Hypothalamus (tissue), 51 donors: Measurements from ENCODE around the gene HIVEP3.

ENCODE experiments used
- DNase-seq, 51 donors: peaks; one replicate each; lab custom pipeline; 2025; lab: John Stamatoyannopoulos, UW

HIVEP3 gene

DNA sequence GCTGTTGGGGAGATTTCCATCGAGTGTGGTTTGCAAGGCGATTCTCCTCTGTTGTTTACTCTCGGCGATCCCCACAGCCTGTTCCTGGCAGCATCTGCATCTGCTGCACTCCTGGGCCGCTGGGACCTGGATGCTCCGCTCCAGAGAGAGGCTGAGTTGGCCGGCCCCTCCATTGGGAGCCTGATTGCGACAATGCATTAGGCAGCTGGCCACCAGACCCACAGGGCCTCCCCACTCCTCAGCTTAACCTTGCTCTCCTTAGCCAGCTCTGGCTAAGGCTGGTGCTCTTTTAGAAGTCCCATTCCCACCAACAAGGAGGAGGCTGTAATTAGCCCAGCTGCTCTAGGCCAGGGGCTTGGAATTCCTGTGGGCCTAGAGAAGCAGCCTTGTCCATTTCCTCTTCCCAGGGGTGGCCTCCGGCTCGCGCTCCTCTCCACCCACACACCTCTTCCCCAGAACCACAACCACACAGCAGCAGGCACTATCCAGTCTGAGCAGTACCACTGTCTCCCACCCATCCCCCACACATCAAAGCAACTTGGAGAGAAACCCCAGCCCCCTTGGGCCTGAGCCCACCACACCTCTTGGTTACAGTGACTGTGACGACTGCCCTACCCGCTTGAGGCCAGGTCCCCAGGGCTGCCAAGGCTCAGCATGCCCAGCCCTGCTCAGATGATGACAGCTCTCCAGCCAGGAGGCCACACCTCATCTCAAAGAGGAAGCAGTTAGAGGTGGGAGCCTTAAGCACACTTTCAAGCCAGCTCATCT is 240.4 kb downstream of the HIVEP3 start:
- no peak for DNase-seq

- no peak for DNase-seq
Observed at GRCh38 chr1:41677620-41678019, 241.1 kb downstream of the HIVEP3 start.

- no peak for DNase-seq
Observed at GRCh38 chr1:41675401-41675800, 243.3 kb downstream of the HIVEP3 start.

- DNase-seq = no peak
Observed at GRCh38 chr1:41674522-41674921, 244.2 kb downstream of the HIVEP3 start.

DNA sequence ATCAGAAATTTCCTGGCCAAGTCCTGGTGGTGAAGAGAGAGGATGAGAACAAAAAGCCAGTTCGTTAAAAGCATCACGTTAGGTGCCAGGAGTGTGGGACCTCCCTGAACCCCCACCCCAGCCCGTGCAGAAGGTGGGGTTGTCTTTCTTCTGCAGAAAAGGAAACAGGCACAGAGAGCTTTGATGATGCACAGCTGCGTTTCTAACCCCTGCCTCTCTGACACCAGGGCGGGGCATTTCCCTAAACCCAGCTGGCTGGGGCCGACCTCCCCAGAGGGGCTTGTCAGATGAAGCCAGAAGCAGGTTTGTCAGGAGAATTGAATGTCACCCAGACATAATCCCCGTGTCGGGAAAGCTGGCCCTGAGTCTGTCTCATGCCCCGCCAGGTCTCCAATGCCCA is 244.9 kb downstream of the HIVEP3 start:
- DNase-seq = no peak

DNA sequence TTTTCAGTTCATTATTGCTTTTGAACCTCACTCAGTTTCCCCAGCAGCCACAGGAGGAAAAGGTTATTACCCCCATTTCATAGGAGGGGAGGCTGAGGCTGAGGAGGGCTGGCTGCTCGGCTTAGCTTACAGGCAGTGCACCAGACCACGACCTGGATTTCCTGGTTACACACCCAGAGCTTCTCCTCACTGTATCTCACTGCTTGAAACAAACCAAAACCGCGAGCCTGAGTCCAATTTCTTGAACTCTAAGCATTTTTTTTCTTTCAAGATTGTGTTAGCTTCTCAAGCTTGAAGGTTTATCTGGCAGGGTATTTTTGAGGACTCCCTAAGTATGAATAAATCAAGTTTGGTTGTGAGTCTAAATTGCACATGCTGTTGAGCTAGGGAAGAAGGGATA is 245.3 kb downstream of the HIVEP3 start:
- no peak for DNase-seq

- no peak for DNase-seq
Observed at GRCh38 chr1:41672641-41673361, 245.9 kb downstream of the HIVEP3 start.

- DNase-seq = no peak
Observed at GRCh38 chr1:41672173-41672572, 246.5 kb downstream of the HIVEP3 start.

DNA sequence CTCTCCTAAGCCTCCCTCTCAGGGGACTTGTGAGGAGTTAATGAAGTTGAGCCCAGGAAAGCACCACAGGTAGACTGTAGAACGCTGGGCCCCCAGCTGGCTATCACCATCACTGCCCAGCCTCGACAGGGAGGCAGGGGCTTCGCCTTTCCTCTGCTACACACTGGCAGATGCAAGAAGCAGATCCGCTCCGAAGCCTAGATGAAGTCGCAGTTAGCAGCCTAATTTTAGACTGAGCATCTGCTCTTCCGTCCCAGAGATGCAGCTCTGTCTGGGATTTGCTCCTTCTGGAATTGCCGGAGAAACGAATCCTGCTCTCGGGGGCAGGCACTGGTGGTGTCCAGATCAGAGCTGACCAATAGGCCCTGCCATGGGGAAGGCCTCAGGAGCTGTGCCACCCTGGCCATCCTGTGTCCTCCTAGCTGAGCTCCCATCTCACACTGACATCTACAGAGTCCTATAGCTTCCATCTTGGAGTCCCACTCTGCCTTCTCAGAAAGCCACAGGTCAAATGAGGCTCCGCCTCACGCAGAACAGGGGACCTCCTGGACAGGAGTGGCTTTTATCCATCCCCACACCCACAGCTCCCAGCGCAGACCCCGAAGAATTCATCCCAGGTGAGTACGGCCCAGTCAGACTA is 247.5 kb downstream of the HIVEP3 start:
- peak in 1 of 51 donors; percentile 34 for DNase-seq

GRCh38 chr1:41670217-41670957 is 248.3 kb downstream of the HIVEP3 start:
- DNase-seq = peak in 1 of 51 donors; percentile 51

DNA sequence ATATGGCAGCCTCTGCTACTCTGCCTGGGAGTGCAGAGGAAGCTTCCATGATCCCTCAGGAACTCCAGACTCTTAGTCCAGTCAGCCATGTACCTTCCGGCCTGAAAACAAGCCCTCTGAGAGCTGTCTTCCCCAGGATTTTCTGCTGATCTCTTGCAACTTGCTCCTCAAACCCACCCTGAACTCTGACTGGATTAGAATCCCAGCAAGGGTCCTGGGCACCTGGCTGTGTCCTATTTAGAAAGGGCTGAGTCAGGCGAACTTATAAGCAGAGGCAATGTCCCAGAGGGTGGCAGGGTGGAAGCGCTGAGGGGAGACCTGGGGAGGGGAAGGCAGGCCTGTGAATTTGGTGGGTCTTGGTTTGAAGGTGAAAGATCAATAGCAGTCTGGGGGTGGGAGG is 249.8 kb downstream of the HIVEP3 start:
- no peak for DNase-seq

- DNase-seq = no peak
Observed at GRCh38 chr1:41668054-41668660, 250.6 kb downstream of the HIVEP3 start.

DNA sequence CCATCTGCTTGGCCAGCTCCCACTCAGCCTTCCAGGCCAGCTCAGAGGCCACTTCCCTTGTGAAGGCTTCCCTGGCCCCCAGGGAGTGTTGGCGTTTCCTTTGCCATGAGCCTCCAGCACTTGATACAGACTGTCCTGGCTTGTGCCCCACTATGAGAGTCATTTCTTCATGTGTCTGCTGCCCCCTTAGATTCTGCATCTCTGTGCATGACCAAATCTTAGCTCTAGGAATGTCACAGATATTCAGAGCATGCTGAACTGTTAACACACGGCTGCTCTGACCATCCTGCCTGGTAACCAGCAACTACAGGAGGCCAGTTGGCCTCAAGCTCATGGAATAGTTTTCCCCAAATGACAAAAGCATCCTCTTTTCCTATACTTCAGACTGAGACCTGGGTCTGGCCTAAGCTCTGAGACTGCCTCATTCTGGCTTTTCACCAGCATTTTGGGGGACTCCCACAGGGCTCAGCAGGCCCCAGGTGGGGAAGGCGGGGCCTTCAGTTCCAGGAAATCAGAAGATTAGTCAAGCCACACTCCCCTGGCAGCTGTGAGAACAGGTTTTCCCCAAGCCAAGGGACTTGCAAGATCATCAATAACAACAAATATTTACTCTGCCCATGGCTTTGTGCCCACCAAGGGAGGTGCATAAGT is 251.6 kb downstream of the HIVEP3 start:
- no peak for DNase-seq

DNA sequence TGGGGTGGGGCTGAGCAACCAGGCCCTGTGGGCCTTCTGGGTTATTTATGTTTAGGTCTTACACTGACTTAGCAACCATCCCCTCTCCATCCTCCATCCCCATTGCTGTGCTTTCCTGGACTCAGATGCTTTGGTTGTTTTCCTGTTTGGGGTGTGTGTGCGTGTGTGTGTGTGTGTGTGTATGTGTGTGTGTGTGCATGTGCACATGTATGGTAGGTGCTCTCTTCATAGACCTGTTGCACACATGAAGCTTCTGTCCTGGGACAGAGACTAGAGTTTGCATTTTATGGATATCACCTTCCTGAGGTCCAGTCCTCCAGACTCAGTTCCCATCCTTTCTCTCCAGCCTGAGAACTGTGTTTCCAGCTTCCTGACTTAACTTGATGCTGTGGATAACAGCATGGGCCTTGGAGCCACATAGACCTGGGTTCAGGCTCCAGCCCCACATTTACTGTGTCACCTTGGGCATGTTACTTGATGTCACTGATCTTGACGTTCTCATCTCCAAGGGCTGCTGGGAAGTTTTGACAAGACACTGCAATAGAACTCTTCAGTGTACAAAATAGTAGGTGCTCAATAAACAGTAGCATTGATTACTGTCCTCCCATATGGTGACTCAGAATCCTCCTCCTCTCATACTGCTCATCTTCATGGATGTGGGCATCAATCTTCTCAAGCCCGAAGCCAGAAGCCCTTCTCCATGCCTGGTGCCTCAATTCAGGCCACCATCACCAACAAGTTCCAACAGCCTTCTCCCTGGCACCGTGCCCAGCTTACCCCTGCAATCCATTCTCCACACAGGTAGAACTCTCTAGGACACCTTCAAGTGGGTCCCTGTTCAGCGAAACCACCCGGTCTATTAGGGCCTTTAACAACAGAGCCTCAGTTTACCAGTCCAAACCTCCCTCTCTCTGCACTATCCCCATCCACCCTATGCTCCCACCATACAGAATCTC is 252.5 kb downstream of the HIVEP3 start:
- DNase-seq = no peak

- no peak for DNase-seq
Observed at GRCh38 chr1:41664861-41665640, 253.7 kb downstream of the HIVEP3 start.

- DNase-seq = no peak
Observed at GRCh38 chr1:41663671-41664400, 254.9 kb downstream of the HIVEP3 start.

- peak in 26 of 51 donors; percentile 25 to 69 (median 46) for DNase-seq
Observed at GRCh38 chr1:41662765-41663437, 255.8 kb downstream of the HIVEP3 start.
